BJ (cell line): ENCODE data around the gene MRPS27. TPM values are rescaled to one million over a fixed set of nuclear protein-coding genes. Genes with fewer than 3 reads are reported as not detected.

Experiments used
- CTCF ChIA-PET: fragments of 350-600 bp; formaldehyde crosslinking; extraction: SDS; loops from one replicate; lab custom pipeline; 2021; ENCODE audit warnings: antibody characterized with exemption, inconsistent platforms; lab: Yijun Ruan, JAX
- POLR2A ChIA-PET: fragments of 300-600 bp; sonication (Branson Sonifier 250); formaldehyde crosslinking; extraction: SDS; loops from one replicate; lab custom pipeline; 2021; ENCODE audit warnings: antibody characterized with exemption; lab: Charles Lee
- DNase-seq: peaks from one replicate; pipeline ENCODE4 v3.0.0-alpha.2; 2011; ENCODE audit warnings: low read depth
- H3K27me3 ChIP-seq: 2 replicates; pipeline ENCODE4 v1.6.0; 2011; ENCODE audit warnings: low read length; ENCODE audit not compliant: control insufficient read depth, insufficient read depth
- H3K36me3 ChIP-seq: 2 replicates; pipeline ENCODE4 v1.5.1; 2011; ENCODE audit warnings: low read length; ENCODE audit not compliant: control insufficient read depth, insufficient read depth
- H3K4me3 ChIP-seq: 2 replicates; pipeline ENCODE4 v1.5.1; 2011; ENCODE audit warnings: low read depth, mild to moderate bottlenecking, control low read depth, low read length
- CTCF ChIP-seq: IDR thresholded peaks from 2 replicates; pipeline ENCODE4 v1.5.1; 2011; ENCODE audit warnings: low read depth, mild to moderate bottlenecking, control low read depth, inconsistent platforms, low read length, moderate library complexity; ENCODE audit not compliant: insufficient read depth
- polyA plus RNA-seq: library from polyadenylated mRNA; depleted of rRNA; stranded (reverse); fragments of >200 nt; gene quantifications from 2 replicates; pipeline ENCODE4 v1.2.3, GENCODE V29; 2011

The MRPS27 gene
- polyA plus RNA-seq, 1 experiment = 52.6 TPM

DNA sequence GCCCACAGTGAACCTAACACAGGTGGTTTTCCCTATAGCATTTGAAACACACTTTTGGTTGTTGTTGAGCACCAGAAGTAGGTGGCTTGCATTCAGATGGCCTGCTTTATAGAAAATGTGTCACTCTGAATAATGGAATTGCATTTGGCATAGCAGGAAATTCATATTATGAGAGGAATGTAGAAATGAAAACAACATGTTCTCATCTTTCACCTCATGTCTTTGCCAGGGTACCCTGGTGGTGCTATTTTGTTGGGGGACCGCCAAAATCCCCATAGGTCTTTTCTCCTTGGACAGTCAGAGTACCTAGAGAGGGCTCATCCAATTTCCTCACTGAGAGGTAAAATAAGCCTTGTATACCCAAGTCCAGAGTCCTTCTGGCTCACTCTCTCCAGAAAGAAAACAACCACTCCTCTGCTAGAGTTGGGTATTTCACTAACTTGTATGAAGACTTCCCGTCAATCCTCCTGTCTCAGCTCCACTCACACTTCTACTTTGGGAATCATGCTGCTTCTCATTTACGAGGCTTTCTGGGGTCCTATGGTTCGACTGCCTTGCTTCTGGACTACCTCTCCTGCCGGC is 67.4 kb downstream of the MRPS27 start:
- ChIA-PET CTCF (interaction anchor here (1.5 kb wide), 1 partner anchor 56 kb away, joined by 4 read pairs; no protein-coding TSS in a partner anchor), POLR2A (no interaction called here)
- DNase-seq = no peak
- Histone ChIP-seq H3K36me3 (no peaks in the 10 kb centered on the region), H3K27me3 (no peaks in the 10 kb centered on the region), H3K4me3 (no peak overlapping the region)
- no peak for TF ChIP-seq CTCF

GRCh38 chr5:72252008-72252407 is 68.0 kb downstream of the MRPS27 start:
- H3K27me3 ChIP-seq = no peaks in the 10 kb centered on the region
- H3K4me3 ChIP-seq = no peak overlapping the region
- H3K36me3 ChIP-seq = no peaks in the 10 kb centered on the region
- DNase-seq = no peak
- CTCF ChIA-PET = interaction anchor here (0.9 to 2.1 kb wide), 3 partner anchors 17 to 467 kb away, joined by 3 to 7 read pairs (median 4); no protein-coding TSS in a partner anchor
- POLR2A ChIA-PET = no interaction called here
- no peak for TF ChIP-seq CTCF

DNA sequence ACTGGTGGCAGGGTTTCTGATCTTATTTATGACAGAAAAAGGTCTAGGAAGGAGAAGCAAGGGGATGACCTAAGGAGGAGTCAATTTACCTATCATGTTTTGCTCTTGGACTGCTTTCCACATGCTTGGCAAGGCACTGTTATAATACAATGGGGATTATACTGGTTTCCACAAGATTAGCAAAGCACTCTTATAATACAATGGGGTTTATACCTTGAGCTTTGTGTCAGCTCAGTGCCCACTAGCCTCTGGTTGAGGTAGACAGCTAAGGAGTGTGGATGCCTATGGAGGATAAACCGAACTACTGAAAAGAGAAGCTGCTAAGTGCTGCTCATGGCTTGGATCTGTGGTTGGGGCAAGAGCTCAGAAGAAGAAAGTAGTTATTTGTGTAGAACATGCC is 68.7 kb downstream of the MRPS27 start:
- TF ChIP-seq CTCF = no peak
- POLR2A ChIA-PET = no interaction called here
- no peak overlapping the region for H3K4me3 ChIP-seq
- no peaks in the 10 kb centered on the region for H3K36me3 ChIP-seq
- DNase-seq = no peak
- no peaks in the 10 kb centered on the region for H3K27me3 ChIP-seq
- CTCF ChIA-PET = interaction anchor here (0.9 to 2.1 kb wide), 3 partner anchors 18 to 467 kb away, joined by 3 to 7 read pairs (median 4); no protein-coding TSS in a partner anchor

DNA sequence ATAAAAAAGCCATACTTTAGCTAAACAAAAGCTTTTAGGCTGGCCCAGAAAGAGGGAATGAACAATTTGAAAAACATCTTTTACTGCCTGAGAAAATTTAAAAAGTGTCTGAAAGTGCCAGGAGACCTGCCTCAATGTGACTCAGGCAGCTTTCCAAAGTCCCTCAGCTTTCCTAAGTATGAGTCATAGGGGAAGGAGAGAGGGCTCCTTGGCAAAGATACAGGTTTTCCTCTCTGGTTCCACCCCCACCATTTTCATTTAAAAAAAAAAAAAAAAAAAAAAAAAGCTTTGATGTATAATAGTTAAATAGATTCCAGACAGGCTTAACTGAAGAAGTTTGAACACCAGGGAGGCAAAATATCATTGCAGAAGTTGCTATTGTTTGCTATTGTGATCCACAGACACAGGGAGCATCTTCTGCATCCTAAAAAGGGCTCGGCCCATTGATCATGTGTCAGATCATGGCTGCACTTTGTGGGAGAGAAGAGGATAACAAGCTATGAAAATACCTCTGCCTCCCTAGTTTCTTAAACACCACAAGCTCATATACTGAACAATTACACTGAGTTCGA is 71.5 kb downstream of the MRPS27 start:
- peak; percentile 84 for DNase-seq
- H3K4me3 ChIP-seq = no peak overlapping the region
- H3K36me3 ChIP-seq = no peaks in the 10 kb centered on the region
- POLR2A ChIA-PET = interaction anchor here (0.6 kb wide), 1 partner anchor 1106 kb away, joined by 18 read pairs; no protein-coding TSS in a partner anchor
- no peaks in the 10 kb centered on the region for H3K27me3 ChIP-seq
- CTCF ChIA-PET = interaction anchor here (0.8 to 1.3 kb wide), 2 partner anchors 110 to 465 kb away, joined by 3 read pairs; no protein-coding TSS in a partner anchor
- no peak for TF ChIP-seq CTCF

DNA sequence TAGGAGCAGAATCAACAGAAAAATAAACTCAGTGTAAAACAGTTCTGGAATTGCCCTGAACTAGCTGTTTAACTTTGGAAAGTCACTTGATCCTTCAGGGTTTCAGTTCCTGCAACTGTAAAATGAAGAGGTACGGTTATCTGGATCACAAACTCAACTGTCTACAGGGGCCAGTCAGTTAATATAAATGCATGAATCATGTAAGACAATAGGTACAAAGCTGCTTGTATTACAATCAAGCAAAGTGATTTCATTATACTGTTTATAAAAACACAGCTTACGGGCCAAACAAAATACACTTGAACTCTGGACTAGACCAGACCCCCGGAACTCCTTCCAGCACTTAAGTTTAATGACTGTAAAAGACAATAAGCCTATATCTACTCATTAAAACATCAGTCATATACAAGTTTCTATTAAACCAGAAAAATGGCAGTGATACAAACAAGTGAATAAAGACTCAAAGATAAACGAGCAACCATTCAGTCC is 73.0 kb downstream of the MRPS27 start:
- no peak for DNase-seq
- CTCF ChIA-PET = interaction anchor here (1.0 to 2.6 kb wide), 2 partner anchors 14 to 23 kb away, joined by 4 to 10 read pairs; no protein-coding TSS in a partner anchor
- H3K36me3 ChIP-seq = no peaks in the 10 kb centered on the region
- H3K27me3 ChIP-seq = no peaks in the 10 kb centered on the region
- TF ChIP-seq CTCF = no peak
- POLR2A ChIA-PET = no interaction called here
- no peak overlapping the region for H3K4me3 ChIP-seq
